Cardiac fibroblast (primary cell): ENCODE data around the gene ERP27.

ENCODE experiments used
- DNase-seq, 2 donors: peaks; one replicate each; pipeline versions ENCODE4 v3.0.0 to v3.0.0-alpha.2; 2010; ENCODE audit warnings: low read depth in 2 of 2
- H3K4me3 ChIP-seq, 2 donors: replicated peaks in 1 of 2; 1 replicate in 1 of 2; 2 replicates in 1 of 2; pipeline ENCODE4 v1.5.1; 2011; ENCODE audit warnings: low read depth in 2 of 2, low read length in 2 of 2, mild to moderate bottlenecking in 2 of 2, moderate library complexity in 1 of 2
- CTCF ChIP-seq: IDR thresholded peaks from one replicate; pipeline ENCODE4 v1.5.1; 2011; ENCODE audit warnings: low read depth, mild to moderate bottlenecking, low read length, inconsistent platforms

Gene ERP27

DNA sequence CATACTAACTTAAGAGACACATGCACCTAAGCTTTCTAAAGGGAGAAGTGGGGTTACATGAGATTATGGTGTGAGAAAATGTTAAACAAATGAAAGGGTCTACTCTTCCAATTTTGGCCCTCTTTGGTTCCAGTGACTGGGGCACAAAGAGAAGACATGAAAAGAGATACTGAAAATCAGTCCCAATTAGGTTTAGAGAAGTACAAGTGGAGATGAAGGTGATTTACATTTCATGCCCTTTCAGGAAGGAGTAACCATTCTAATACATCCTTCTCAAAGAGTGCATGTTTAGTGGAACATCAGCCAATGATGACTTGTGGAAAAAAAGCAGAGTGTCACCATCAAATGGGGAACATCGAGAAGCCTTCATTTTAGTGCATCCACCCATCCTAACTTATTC is 67.1 kb downstream of the ERP27 start:
- no peak for TF ChIP-seq CTCF
- no peak overlapping the region for H3K4me3 ChIP-seq
- no peak for DNase-seq

DNA sequence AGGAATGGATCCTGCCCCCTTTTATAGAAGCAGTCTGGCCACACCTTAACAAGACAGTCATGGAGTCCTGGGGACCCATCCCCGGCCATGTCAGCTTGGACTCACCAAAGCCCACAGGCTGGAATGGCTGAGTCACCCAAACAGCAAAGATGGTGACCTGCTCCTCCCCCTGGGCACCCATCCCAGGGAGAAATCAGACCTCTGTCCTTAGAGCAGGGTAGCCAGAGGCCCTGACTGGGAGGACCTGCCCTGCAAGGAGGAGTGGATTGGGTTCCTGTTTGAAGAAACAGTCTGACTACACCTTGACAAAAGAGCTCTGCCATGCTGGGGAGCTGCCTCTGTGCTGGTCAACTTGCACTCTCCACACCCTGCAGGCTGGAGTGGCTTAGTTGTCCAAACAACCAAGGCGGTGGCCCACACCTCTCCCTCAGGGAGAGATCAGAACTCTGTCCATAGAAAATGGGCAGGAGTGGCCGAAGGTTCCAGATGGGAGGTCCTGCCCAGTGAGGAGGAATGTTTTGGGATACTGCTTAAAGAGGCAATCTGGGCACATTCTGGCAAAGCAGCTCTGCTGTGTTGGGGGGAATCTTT is 69.3 kb downstream of the ERP27 start:
- H3K4me3 ChIP-seq: no peak overlapping the region
- no peak for TF ChIP-seq CTCF
- DNase-seq: peak; percentile 35 to 43
